Jurkat, Clone E6-1 (cell line): ENCODE results near the gene CLSTN3. TPM values are rescaled to one million over a fixed set of nuclear protein-coding genes. Genes with fewer than 3 reads are reported as not detected.

Source experiments
- DNase-seq: peaks from one replicate; pipeline ENCODE4 v3.0.0-alpha.2; 2011; ENCODE audit warnings: low read depth, low spot score
- H3K4me3 ChIP-seq: 2 replicates; pipeline ENCODE4 v1.5.1; 2011; ENCODE audit warnings: mild to moderate bottlenecking, low read length, control low read depth, moderate library complexity
- polyA plus RNA-seq: library from polyadenylated mRNA; unstranded; fragments of >200 nt; gene quantifications from one replicate; pipeline ENCODE4 v1.2.1, GENCODE V29; 2012; ENCODE audit warnings: missing spikeins; ENCODE audit not compliant: insufficient read length, insufficient read depth

Gene CLSTN3
- 29.4 TPM for polyA plus RNA-seq

- peak; percentile 76 for DNase-seq
- H3K4me3 ChIP-seq, result peak within 1 kb of the TSS; percentile 88
Observed at GRCh38 chr12:7129872-7130691, at the start of gene CLSTN3. Gene CLSTN3 (plus strand): TSS chr12:7130371. CDS start chr12:7130649, 278 bp downstream.

GRCh38 chr12:7081037-7081436, 49.1 kb upstream of the CLSTN3 start:
- no peak for DNase-seq

GRCh38 chr12:7083125-7083524, 47.0 kb upstream of the CLSTN3 start:
- no peak overlapping the region for H3K4me3 ChIP-seq
- DNase-seq, result no peak

More at GRCh38 chr12:7081037-7081436, 49.1 kb upstream of the CLSTN3 start:
- no peak overlapping the region for H3K4me3 ChIP-seq

GRCh38 chr12:7089196-7089871, 40.8 kb upstream of the CLSTN3 start:
- no peak overlapping the region for H3K4me3 ChIP-seq
- no peak for DNase-seq

DNA sequence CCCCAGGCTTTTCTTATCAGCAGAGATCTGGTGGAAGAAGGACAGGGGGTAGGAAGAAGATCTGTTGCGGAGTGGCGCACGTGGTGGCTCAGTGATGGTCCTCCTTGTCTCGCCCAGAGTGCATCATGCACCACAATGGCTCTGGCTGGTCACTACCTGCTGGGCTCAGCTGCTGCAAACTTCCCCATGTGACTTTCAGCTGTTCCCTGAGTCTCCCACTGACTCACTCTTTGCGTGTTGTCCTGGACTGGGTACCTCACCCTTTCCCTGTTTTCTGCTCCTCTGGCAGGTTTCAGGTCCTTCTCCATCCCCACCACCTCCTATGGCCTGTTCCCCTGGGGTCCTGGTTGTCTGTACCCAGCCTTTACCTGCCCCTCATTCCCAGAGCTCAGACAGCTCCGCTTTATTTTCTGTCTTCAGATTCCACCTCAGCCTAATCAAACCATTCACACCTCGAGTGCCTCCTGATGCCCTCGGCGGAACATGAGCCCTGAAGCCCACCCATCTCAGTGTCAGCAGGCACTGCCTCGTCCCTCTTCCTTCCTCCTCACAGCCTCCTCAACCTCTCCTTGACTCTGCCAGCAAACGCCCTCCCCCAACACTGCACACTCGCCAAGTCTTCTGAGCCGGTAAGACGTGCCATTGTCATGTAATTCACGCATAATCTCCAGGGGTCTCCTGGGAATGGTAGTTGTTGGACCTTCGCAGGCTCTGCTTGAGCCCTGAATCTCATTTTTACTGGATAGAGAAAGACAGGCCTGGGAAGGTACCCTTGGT, 39.8 kb upstream of the CLSTN3 start:
- DNase-seq, result no peak
- no peak overlapping the region for H3K4me3 ChIP-seq

GRCh38 chr12:7091171-7091570, 39.0 kb upstream of the CLSTN3 start:
- H3K4me3 ChIP-seq, result no peak overlapping the region
- DNase-seq, result no peak

GRCh38 chr12:7091660-7092228, 38.4 kb upstream of the CLSTN3 start:
- H3K4me3 ChIP-seq, result no peak overlapping the region
- DNase-seq, result no peak

GRCh38 chr12:7092229-7092985, 37.8 kb upstream of the CLSTN3 start, which contains the start of gene C1R:
Gene C1R (minus strand): TSS chr12:7092445. CDS start chr12:7092388, 57 bp downstream.
- H3K4me3 ChIP-seq, result no peak within 1 kb of the TSS
- DNase-seq, result peak; percentile 48

GRCh38 chr12:7092986-7093460, 37.1 kb upstream of the CLSTN3 start:
- H3K4me3 ChIP-seq, result no peak overlapping the region
- no peak for DNase-seq

DNA sequence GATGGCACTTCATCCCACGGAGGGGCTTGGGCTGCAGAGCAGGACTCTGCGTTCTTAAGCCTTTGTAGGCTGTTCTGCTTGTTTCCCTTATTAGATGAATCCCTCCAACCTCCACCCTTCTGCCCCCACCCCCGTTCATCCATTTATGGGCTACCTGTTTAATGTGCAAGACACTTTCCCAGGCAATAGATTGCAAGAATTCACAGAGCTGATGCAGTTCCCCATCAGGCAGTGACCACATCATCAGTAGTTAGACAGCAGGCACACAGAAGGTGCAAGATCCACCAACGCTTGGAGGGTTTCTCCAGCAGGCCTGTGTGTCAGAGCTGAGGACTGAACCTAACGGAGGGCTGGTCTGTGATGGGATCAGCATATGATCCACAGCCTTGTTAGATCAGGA, 36.7 kb upstream of the CLSTN3 start:
- no peak overlapping the region for H3K4me3 ChIP-seq
- DNase-seq, result no peak

- H3K4me3 ChIP-seq, result no peak overlapping the region
- DNase-seq, result no peak
Observed at GRCh38 chr12:7093892-7094291, 36.3 kb upstream of the CLSTN3 start.

- no peak for DNase-seq
Observed at GRCh38 chr12:7096006-7096932, 33.9 kb upstream of the CLSTN3 start.

DNA sequence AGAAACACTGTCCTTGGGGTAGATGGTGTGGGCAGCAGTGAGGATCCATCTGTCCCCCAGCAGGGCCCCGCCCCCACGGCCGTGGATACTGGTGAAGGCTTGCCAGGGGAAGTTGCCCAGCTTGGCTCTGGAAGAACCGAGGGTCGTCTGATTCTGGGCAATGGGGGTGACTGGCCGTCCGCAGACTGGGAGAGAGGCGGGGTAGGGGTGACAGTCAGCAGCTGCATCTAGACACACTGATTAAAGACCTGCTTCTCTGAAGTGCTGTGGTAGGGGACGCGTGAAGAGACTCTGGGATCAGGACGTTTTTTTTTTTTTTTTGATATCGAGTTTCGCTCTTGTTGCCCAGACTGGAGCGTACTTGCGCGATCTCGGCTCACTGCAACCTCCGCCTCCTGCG, 33.2 kb upstream of the CLSTN3 start:
- no peak overlapping the region for H3K4me3 ChIP-seq
- DNase-seq, result no peak

More at GRCh38 chr12:7096006-7096932, 33.9 kb upstream of the CLSTN3 start:
- no peak overlapping the region for H3K4me3 ChIP-seq

- no peak for DNase-seq
- H3K4me3 ChIP-seq, result no peak overlapping the region
Observed at GRCh38 chr12:7099290-7099996, 30.7 kb upstream of the CLSTN3 start.

DNA sequence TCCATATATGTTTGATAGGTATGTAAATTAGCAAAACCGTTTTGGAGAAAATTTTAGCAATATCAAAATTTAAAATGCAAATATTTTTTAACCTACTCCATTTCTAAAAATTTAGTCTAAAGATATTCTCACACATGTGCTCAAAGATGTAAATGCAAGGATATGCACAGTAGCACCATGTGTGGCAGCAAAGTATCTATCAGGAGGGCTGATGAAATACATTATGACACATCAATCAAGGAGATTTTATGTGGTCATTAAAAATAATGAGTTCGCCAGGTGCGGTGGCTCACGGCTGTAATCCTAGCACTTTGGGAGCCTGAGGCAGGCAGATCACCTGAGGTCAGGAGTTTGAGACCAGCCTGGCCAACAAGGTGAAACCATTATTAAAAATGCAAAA, 29.9 kb upstream of the CLSTN3 start:
- no peak for DNase-seq
- no peak overlapping the region for H3K4me3 ChIP-seq

- DNase-seq, result no peak
Observed at GRCh38 chr12:7101047-7101693, 29.0 kb upstream of the CLSTN3 start.

More at GRCh38 chr12:7101047-7101693, 29.0 kb upstream of the CLSTN3 start:
- H3K4me3 ChIP-seq, result no peak overlapping the region
